TTC549 (cell line): ENCODE measurements around the gene UBE3D.
A peak's percentile ranks its signal among the peaks of the same experiment; 100 is the strongest.

Experiments used
- FAIRE-seq: peaks from 2 replicates; lab custom pipeline; 2012; peaks lifted over from hg19 to GRCh38; lab: Jason Lieb, UNC

The UBE3D gene, protein sequence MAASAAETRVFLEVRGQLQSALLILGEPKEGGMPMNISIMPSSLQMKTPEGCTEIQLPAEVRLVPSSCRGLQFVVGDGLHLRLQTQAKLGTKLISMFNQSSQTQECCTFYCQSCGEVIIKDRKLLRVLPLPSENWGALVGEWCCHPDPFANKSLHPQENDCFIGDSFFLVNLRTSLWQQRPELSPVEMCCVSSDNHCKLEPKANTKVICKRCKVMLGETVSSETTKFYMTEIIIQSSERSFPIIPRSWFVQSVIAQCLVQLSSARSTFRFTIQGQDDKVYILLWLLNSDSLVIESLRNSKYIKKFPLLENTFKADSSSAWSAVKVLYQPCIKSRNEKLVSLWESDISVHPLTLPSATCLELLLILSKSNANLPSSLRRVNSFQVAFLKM

DNA sequence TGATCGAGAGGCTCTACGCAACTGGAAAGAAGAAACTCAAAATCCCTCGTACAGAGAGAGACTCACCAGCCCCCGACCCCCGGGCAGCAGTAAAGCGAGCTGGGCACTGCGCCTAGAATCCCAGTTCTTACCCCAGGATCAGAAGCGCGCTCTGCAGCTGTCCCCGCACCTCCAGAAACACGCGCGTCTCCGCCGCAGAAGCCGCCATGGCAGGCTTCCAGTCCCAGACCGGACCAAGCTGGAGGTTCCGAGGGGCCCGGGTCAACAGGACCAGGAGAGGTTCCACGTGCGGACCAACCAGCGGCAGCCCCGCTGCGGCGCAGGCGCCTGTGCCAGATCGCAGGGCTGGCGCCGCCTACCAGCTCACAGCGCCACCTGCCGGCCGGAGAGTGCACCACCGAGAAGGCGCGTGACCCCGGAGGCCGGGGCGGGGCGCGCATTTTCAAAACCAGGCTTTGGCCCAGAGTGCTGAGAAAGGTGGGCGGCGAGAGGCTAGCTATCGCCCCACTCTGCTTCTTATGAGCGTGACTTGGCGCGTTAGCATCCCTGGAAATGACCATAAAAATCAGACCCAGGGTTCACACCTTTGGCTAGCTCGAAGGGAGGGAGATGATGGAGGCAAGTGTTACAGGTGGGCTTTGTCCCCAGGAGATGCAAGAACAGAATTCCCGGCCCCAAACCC is at the start of gene UBE3D:
Gene UBE3D, minus strand, starts transcription at position 331 of the 682 bp plus-strand sequence. Its CDS starts 123 bp downstream, at position 208.
- no peak for FAIRE-seq

DNA sequence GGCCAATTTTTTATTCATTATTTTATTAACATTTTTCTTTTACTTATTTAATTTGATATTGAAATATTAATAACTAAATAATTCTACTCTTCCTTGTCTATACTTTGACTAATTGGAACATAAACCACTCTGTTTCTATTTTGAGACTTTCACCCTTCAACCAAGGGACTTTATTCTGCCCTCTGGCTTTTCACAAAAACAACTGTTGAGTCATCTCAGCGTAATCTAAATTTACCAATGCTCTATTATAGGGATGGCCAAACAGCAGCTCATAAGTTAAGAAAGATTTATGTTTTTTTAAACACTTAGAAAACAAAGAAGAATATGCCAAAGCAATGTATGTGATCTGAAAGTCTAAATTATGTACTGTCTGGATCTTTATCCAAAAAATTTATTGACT is 48.5 kb upstream of the UBE3D start:
- FAIRE-seq = no peak

DNA sequence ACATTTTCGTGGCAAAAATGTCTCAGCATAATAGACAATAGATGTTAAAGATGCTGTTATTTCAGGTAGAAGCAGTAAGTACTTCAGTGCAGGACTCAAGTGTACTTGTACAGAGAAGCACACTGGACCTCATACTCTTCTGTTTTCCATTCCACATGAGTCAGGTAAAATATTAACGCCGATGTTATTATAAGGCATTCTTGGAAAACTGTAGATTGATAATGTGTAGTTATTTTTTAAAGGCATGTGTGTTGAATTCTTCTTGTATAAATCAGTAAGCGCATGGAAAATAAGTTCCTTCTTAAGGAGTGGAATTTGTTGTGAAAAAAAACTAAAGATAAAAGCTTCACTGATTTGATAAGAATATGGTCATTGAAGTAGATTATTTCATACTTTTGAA is 47.6 kb upstream of the UBE3D start:
- FAIRE-seq = no peak

DNA sequence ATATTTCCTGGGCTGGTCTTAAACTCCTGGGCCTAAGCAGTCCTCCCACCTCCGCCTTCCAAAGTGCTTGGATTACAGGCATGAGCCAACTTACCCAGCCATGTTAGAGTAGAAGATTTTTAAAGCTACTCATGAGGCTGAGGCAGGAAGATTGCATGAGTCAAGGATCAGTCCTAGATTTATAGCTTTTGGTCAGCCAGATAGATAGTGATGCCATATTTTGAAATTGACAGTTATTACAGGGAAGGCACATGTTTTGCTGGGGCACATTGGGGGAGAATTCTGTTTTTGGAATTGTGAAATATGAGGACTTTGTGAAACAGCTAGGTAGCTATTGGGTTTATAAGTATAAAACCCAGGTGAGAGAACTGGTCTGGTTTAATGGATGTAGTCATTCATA is 42.7 kb upstream of the UBE3D start:
- no peak for FAIRE-seq

DNA sequence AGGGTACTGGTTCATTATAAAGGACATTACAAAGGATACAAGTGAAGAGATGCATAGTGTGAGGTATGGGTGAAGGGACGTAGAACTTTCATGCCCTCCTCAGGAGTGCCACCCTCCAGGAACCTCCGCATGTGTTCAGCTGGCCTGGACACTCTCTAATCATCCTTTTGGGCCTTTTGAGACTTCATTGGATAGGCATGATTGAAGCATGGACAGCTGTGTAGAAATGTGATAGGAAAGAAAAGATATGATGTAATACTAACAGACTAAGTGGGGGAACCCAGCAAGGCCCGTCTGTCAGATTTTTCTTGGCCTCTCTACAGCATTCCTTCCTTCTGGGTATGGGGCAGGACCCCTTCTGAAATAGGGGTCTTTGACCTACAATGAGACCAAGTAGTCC is 32.9 kb upstream of the UBE3D start:
- no peak for FAIRE-seq

DNA sequence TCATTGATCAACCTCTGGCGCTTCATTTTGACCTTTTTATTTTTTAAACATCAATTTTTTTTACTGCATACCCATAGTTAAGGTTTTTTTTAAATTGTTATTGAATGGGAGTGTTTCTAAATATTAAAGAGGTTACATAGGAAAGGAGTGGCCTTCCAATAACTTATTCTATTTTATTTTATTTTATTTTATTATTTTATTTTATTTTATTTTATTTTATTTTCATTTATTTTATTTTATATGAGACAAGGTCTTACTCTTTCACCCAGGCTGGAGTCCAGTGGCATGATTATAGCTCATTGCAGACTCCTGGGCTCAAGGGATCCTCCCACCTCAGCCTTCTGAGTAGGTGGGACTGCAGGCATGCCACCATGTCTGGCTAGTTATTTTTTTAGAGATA is 32.0 kb upstream of the UBE3D start:
- FAIRE-seq = no peak

DNA sequence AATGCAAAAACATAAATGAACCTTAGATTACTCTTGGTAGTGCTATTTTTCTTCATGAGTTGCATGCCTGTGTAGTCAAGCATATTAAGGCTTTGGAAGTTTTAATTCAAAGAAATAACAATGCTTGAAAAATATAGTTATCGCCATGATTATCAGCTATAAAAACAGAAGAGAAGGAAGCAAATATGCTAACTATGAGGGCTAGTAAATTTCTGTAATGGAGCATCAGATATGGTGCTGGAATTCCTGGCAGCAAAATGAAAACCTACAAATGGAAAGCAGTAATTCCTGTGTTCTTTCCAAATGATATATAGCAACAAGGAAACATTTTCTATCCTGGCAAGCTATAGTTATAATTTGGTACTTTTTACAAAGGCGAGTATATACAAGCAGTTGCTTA is 31.6 kb upstream of the UBE3D start:
- FAIRE-seq = no peak

DNA sequence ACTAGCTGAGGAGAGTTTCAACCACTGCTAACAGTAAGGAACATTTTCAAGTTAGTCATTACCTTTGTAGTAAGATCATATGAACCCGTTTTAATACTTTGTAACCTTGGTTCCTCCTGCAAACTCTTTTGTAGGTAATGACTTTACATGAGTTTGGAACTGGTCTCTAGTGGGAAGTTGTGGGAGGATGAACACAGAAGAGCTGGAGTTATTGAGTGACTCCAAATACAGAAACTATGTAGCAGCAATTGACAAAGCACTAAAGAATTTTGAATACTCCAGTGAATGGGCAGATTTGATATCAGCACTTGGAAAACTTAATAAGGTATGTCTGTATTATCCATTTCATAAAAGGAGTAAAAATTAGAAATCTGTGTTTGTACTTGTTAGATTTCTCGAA is 31.1 kb upstream of the UBE3D start:
- no peak for FAIRE-seq

DNA sequence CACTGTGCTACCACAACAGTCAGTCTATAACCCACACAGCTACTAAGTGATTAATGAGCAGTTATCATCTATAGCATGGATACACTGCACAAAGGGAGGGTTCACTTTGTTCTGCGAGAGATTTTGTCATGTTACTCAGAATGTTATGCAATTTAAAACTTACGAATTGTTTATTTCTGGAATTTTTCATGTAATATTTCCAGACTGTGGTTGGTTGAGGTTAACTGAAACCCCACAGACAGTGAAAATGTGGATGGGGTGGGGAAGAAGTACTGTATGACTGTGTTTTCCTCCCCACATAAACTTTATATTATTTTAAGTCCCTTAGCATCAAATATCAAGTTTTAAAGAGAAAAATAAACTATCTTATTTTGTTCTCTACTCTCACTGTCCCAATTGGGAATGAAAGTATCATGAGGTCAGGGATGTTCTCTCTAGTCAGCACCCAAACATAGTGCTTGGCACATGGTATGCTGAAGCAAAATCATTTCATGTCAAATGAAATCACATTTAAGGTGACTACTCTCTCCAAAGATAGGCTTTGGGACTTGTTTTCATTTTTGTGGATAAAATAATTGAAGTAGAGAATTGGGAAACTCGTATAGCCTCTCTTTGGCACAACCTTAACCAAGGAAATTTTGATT is 27.2 kb upstream of the UBE3D start:
- FAIRE-seq = no peak

DNA sequence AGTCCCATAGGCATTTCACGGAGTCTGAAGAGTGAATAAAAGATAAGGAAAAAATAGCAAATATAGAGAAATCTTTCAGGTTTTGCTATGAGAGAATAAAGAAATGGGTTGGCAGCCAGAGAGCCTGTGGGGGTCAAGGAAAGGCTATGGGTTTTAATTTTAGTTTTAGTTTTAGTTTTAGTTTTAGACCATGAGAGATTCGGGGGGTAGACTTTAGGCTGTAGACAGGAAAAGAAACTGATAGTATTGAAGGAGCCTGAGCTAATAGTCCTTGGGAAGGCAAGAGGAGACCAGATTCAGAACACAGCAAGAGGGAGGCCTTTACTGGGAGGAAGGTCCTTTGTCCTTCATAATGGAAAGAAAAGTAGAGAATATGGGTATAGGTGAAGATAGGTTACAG is 21.1 kb upstream of the UBE3D start:
- FAIRE-seq = no peak

DNA sequence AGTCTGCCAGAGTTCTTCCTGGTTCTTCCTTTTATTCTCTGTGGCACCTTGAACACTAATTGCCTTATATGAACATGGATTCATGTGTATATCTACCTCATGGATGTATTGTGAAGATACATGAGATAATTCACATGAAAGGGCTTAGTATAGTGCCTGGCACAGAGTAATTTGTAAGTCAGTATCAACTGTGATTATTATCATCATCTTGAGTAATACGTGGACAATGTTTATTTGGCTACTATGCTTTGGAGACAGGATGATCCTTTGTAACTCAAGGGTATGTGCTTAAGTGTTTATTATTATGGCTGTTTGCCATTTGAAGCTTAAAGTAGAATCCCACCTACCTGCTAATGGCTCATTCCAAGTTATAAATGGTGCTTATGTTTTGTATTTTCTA is 17.8 kb upstream of the UBE3D start:
- no peak for FAIRE-seq

DNA sequence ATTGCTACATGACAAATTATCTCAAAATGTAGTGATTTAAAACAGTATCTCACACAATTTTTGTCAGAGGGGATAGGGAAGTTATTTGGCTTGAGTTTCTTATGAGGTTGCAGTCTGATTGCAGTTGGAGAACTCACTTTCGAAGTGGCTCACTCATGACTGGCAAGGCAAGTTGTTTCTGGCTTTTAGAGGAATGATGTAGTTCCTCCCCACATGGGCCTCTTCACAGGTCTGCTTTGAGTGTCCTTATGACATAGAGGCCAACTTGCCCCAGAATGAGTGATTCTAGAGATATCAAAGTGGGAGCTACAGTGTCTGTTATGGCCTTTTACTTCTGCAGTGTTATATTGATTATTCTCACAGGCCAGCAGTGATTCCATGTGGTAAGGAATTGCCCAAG is 8.0 kb upstream of the UBE3D start:
- FAIRE-seq = no peak

DNA sequence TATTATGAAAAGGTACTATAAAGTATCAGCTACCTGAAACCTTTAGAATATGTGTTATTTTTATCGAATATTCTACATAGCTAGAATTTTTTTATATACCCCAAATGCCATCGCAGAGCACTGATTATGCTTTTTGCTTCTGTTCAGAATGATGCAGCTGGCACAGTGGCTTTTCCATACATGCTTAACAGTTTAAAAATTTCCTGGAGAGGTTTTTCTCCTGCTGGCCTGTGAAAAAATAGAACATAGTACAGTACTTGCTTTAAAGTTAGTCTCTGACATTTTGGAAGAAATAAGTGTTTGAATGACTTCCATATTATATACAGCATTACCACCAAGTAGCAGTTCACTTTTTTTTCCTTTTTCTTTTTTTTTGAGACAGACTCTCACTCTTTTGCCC is 7.1 kb upstream of the UBE3D start:
- no peak for FAIRE-seq

DNA sequence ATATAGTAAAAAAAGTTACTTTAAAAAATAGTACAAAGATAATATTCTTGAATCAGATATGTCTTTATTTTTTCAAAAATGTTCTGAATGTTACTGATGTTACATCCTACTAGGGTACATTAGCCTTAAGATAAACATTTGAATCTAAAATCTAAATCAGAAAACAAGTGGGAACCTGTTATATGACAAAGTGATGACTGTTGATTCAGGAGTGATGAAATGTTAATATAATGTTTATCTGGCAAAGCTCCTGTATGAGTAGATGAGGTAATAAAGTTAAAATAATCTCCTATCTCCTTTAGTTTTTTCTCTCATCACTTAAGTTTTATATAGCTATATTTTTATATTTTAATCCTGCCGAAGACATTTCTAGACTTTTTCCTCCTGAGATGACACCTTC is 6.1 kb upstream of the UBE3D start:
- FAIRE-seq = no peak

DNA sequence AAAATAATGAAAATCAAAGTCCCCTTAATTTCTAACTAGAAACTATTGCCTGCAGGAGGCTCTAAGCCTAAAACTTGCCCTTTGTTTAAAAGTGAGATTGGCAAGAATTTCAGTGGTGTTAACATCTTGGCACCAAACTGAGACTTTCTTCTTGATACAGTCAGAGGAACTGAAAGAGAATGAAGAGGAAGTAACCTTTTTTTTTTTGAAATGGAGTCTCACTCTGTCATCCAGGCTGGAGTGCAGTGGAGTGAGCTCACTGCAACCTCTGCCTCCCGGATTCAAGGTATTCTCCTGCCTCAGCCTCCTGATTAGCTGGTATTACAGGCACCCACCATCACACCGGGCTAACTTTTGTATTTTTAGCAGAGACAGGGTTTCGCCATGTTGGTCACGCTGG is 5.4 kb upstream of the UBE3D start:
- no peak for FAIRE-seq

DNA sequence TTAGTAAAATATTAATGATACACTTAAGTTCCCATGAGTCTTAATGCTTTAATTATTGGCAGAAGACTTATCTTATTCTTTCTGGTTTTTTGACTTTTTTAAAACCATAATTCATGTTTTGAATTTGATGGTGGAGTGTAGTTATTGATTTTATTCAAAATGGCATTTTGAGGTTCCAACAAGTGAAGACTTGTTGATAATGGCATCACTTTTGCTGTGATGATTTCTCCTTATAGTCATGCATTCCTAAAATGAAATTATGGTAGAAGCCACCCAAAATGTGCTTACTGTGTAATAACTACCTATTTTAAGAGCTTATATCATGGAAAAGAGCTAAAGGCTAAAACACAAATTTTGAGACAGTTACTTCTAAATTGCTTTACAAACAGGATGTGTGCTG is 4.0 kb upstream of the UBE3D start:
- no peak for FAIRE-seq

DNA sequence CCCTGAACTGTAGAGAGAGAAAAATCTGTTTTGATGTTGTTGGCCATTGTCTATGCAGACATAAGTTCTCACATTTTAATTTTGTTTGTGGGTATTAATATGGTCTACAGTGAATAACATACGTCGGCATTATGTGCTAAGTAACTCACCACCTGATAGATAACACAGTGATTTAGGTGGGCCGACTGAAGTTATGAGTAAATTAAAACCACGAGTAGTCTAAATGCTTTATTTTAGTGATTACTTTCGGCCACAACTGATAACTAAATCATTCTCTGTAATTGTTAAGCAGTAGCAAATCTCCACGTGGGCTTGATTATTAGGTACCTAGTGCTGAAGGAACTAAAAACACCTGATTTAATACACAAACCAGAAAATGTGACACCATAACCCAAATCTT is 3.0 kb upstream of the UBE3D start:
- FAIRE-seq = no peak

DNA sequence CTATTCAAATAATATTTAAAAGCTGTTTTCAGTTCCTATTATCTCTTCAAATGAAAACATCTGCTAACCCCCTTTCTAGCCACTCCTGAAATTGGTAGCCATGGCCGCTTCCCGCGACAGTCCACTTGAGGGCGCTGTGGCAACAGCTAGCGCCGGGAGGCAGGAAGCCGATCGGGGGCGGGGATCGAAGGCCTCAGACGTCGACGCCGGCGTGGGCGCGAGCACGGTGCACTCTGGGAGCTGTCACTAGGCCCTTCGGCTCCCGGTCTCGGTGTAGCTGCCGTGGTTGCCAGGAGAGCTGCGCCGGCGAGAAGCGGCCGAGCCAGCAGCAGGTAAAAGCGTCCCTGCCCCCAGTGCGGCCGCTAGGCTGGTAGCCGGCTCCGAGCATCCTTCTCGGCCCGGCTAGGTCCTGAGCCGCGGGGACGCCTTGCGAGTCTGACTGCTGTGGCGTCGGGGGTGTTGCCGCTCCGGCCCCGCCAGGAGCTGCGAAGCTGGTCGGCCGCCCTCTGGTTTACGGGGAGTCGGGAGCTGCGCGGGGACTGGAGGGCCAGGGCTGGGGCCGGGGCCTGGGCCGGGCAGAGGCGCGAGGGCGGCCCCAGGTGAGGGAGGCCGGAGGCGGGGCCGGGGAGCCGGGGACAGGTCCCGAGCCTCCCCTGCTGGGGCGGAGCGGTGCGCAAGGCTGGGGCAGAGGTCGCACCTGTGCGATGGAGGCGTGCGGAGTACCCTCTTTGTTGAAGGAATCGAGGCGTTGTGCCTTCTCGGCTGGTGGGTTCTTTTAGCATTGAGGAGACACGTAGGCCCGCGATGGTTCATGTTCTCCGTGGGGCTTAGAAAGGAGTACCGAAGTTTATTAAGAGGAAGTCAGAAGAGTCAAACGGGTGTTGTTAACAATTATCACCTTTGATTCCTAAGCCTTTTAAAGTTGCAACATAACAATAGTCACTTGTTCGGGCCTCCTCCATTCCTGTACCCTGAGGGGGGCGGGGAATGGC is 2.1 kb upstream of the UBE3D start, which contains the start of gene DOP1A:
Gene DOP1A, plus strand, starts transcription at position 224 of the 992 bp plus-strand sequence. CDS start 29,307 bp downstream, outside the sequence.
- FAIRE-seq = peak; percentile 86

DNA sequence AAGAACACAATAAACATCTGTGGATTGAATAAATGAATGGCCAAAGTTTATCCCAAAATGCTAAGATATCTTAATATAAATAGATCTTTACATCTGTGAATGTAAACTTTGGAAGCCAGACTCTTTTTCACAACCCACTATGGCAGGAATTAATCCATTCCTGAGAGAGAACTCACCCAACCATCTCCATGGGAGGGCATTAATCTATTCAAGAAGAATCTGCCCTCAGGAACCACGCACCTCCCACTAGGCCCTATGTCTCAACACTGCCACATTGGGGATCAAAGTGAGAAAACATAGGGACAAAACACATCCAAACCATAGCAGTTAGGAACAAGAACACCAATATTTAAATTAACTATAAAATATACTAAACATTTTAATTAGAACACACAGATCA is 3.4 kb downstream of the UBE3D start:
- FAIRE-seq = no peak

DNA sequence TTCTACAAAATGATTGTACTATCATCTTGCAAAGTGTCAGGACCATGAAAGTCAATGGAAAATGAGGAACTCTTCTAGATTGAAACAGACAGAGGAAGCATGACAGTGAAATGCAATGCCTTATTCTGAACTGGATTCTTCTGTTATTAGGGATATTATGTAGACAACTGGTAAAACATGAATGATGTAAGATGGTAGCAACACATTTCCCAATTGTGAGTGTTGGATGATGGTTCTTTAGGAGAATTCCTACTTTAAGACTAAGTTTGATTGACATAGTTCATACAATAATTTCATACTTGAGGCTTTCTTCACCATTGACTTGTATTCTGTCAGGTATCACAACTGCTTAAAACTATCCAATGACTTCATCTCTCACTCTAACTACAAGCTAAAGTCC is 4.5 kb downstream of the UBE3D start:
- no peak for FAIRE-seq

DNA sequence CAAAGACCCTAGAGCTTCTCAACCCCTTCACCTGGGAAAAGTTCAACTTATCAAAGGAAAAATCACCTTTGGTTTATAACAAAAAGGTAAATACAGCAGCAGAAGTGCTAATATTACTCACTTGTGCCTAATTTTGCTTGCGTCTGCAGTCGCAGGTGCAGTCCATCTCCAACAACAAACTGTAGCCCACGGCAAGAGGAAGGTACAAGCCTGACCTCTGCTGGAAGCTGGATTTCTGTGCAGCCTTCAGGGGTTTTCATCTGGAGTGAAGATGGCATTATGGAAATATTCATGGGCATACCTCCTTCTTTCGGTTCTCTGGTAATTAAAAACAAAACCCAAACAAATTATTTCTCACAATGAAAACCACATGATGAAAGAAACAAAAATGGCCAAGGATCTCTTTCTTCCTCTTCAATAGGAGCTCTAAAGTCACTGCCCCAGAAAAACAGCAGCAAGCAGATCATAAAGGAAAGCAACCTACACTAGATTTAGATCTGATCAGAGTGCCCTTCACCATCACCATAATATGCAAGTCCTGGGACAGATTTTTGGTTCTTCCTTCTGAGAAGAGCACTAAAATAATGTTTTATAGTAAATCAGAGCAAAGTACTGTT is 7.8 kb downstream of the UBE3D start:
- no peak for FAIRE-seq
